ENCODE data around the gene BTN1A1. TPM values are rescaled to one million over a fixed set of nuclear protein-coding genes. Genes with fewer than 3 reads are reported as not detected.

The BTN1A1 gene
- polyA plus RNA-seq, 2 of the 4 experiments (the other 2 are of a cell fraction) = not detected

DNA sequence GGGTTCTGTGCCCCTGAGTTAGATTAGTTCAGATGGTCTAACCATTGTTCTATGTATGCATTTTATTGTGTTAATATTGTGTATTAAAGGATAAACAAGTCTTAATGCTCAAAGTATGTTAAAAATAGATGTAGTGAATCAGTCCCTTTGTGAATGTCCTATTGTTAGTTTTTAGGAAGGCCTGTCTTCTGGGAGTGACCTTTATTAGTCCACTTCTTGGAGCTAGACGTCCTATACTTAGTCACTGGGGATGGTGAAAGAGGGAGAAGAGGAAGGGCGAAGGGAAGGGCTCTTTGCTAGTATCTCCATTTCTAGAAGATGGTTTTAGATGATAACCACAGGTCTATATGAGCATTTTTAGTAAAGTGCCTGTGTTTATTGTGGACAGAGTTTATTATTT, 25.7 kb downstream of the BTN1A1 start:
- H3K4me1 ChIP-seq = peaks cover 15% of the 10 kb centered on the region
- no peaks in the 10 kb centered on the region for H3K9me3 ChIP-seq
- H3K4me3 ChIP-seq = no peak overlapping the region
- ChIA-PET CTCF (interaction anchor here (0.6 to 3.1 kb wide), 3 partner anchors 70 to 204 kb away, joined by 3 to 14 read pairs (median 3); no protein-coding TSS in a partner anchor), POLR2A (no interaction called here)
- TF ChIP-seq JUN (IDR thresholded peaks at IDR 0.05) = no peak
- no peak for TF ChIP-seq RNF2 (IDR thresholded peaks at IDR 0.05; ENCODE audit: borderline replicate concordance, low read depth)
- TF ChIP-seq ZC3H11A (IDR thresholded peaks at IDR 0.05) = no peak
- no peak for TF ChIP-seq KDM5A (IDR thresholded peaks at IDR 0.05)
- TF ChIP-seq FOXS1 (CRISPR knock-in tag; IDR thresholded peaks at IDR 0.05) = no peak
- TF ChIP-seq JUNB (IDR thresholded peaks at IDR 0.05) = no peak
- TF ChIP-seq, protein P1, sequence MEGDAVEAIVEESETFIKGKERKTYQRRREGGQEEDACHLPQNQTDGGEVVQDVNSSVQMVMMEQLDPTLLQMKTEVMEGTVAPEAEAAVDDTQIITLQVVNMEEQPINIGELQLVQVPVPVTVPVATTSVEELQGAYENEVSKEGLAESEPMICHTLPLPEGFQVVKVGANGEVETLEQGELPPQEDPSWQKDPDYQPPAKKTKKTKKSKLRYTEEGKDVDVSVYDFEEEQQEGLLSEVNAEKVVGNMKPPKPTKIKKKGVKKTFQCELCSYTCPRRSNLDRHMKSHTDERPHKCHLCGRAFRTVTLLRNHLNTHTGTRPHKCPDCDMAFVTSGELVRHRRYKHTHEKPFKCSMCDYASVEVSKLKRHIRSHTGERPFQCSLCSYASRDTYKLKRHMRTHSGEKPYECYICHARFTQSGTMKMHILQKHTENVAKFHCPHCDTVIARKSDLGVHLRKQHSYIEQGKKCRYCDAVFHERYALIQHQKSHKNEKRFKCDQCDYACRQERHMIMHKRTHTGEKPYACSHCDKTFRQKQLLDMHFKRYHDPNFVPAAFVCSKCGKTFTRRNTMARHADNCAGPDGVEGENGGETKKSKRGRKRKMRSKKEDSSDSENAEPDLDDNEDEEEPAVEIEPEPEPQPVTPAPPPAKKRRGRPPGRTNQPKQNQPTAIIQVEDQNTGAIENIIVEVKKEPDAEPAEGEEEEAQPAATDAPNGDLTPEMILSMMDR (IDR thresholded peaks at IDR 0.05) = no peak
- TF ChIP-seq, protein P2, sequence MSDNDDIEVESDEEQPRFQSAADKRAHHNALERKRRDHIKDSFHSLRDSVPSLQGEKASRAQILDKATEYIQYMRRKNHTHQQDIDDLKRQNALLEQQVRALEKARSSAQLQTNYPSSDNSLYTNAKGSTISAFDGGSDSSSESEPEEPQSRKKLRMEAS (IDR thresholded peaks at IDR 0.05) = no peak
- no peak for TF ChIP-seq TFCP2L1 (CRISPR knock-in tag; IDR thresholded peaks at IDR 0.05)
- no peak for TF ChIP-seq MYC (IDR thresholded peaks at IDR 0.05; ENCODE audit: borderline replicate concordance, low read length)
- no peak for TF ChIP-seq HEYL (CRISPR knock-in tag; IDR thresholded peaks at IDR 0.05)
- no peak for TF ChIP-seq CHD2 (IDR thresholded peaks at IDR 0.05; ENCODE audit: low read length, partially characterized antibody)
- TF ChIP-seq POLR2AphosphoS2 (conservative IDR thresholded peaks at IDR 0.05; ENCODE audit: low read length) = no peak
- no peak for TF ChIP-seq RAD21 (conservative IDR thresholded peaks at IDR 0.05 in 1 of 2, IDR thresholded peaks at IDR 0.05 in 1 of 2)
- TF ChIP-seq EP300 (IDR thresholded peaks at IDR 0.05) = no peak
- TF ChIP-seq FOSL2 (IDR thresholded peaks at IDR 0.05) = no peak
- no peak for TF ChIP-seq FOSL2 (CRISPR knock-in tag; IDR thresholded peaks at IDR 0.05)
- no peak for TF ChIP-seq CHD4 (IDR thresholded peaks at IDR 0.05; ENCODE audit: borderline replicate concordance)
- ATAC-seq (no peak), FAIRE-seq (no peak), DNase-seq (ENCODE audit: low read depth in 1 of 2, low spot score in 1 of 2) (no peak)
- H3K4me2 ChIP-seq = no peak overlapping the region
- H3K27ac ChIP-seq = no peak overlapping the region
- WGBS (ENCODE audit: missing lambda C conversion rate) = 51% methylated on average over 2 of the region's 2 CpGs

DNA sequence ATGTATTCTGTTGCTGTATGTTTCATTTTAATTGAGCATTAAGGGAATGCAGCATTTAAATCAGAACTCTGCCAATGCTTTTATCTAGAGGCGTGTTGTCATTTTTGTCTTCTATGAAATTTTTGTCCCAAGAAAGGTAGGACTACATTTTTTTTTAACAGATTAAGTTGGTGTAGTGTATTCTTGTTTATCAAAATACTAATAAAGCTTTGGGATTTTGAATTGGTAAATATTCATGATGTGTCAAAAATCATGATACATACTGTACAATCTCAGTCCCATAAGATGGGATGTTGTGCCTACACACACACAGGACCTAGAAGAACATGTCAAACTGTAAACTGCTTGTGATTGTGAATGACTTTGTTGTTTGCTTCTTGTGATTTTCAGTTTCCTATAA, 26.8 kb downstream of the BTN1A1 start:
- FAIRE-seq (no peak), DNase-seq (ENCODE audit: low read depth in 1 of 2, low spot score in 1 of 2) (no peak), ATAC-seq (no peak)
- no peak overlapping the region for H3K4me3 ChIP-seq
- TF ChIP-seq SREBF2 (IDR thresholded peaks at IDR 0.05) (no peak), HDAC2 (IDR thresholded peaks at IDR 0.05) (no peak), EHMT2 (IDR thresholded peaks at IDR 0.05; ENCODE audit: low read depth) (no peak), GATA3 (IDR thresholded peaks at IDR 0.05; ENCODE audit: borderline replicate concordance) (no peak), CHD4 (IDR thresholded peaks at IDR 0.05; ENCODE audit: borderline replicate concordance) (no peak), MAZ (IDR thresholded peaks at IDR 0.05; ENCODE audit: borderline replicate concordance, low read depth, low read length) (no peak)
- TF ChIP-seq, protein P3, sequence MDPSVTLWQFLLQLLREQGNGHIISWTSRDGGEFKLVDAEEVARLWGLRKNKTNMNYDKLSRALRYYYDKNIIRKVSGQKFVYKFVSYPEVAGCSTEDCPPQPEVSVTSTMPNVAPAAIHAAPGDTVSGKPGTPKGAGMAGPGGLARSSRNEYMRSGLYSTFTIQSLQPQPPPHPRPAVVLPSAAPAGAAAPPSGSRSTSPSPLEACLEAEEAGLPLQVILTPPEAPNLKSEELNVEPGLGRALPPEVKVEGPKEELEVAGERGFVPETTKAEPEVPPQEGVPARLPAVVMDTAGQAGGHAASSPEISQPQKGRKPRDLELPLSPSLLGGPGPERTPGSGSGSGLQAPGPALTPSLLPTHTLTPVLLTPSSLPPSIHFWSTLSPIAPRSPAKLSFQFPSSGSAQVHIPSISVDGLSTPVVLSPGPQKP (IDR thresholded peaks at IDR 0.05; ENCODE audit: low read depth, low read length) = no peak
- no peak overlapping the region for H3K4me2 ChIP-seq
- H3K4me1 ChIP-seq = peaks cover 15% of the 10 kb centered on the region
- 90% methylated on average over 1 of the region's 1 CpG for WGBS (ENCODE audit: missing lambda C conversion rate)
- H3K9me3 ChIP-seq = no peaks in the 10 kb centered on the region
- CTCF ChIA-PET = interaction anchor here (1.1 to 3.1 kb wide), 2 partner anchors 69 to 185 kb away, joined by 3 to 14 read pairs; no protein-coding TSS in a partner anchor
- POLR2A ChIA-PET = no interaction called here
- H3K27ac ChIP-seq = no peak overlapping the region
